Transverse colon (tissue), 4 donors: ENCODE data around the gene ABHD11.
"Not testable (repeated sequence)": the region's sequence is repeated elsewhere in the genome, so short reads cannot be mapped to it uniquely, and the experiment has no call there.

Experiments used
- POLR2A ChIP-seq: fragments of 450-650 bp; IDR thresholded peaks from one replicate; pipeline ENCODE4 v1.6.1; 2016; ENCODE audit warnings: antibody characterized with exemption, mild to moderate bottlenecking, moderate library complexity
- POLR2AphosphoS5 ChIP-seq, 3 donors: sonication (generic); formaldehyde crosslinking; IDR thresholded peaks; one replicate each; pipeline ENCODE4 v1.6.1; 2016; ENCODE audit warnings: antibody characterized with exemption in 3 of 3
- TF ChIP-seq, protein P1 (sequence below), 5 experiments: fragments of 200-600 bp in 3 of 5; fragments of 450-650 bp in 2 of 5; sonication (generic) in 3 of 5; IDR thresholded peaks; 1 replicate in 2 of 5; 2 replicates in 3 of 5; pipeline ENCODE4 v1.5.1; 2016 to 2017; ENCODE audit warnings: antibody characterized with exemption in 5 of 5, inconsistent platforms in 3 of 5, mild to moderate bottlenecking in 2 of 5, moderate library complexity in 1 of 5

- TF ChIP-seq POLR2A; POLR2AphosphoS5 (IDR thresholded peaks at IDR 0.05): not testable (repeated sequence)
- TF ChIP-seq, protein P1, sequence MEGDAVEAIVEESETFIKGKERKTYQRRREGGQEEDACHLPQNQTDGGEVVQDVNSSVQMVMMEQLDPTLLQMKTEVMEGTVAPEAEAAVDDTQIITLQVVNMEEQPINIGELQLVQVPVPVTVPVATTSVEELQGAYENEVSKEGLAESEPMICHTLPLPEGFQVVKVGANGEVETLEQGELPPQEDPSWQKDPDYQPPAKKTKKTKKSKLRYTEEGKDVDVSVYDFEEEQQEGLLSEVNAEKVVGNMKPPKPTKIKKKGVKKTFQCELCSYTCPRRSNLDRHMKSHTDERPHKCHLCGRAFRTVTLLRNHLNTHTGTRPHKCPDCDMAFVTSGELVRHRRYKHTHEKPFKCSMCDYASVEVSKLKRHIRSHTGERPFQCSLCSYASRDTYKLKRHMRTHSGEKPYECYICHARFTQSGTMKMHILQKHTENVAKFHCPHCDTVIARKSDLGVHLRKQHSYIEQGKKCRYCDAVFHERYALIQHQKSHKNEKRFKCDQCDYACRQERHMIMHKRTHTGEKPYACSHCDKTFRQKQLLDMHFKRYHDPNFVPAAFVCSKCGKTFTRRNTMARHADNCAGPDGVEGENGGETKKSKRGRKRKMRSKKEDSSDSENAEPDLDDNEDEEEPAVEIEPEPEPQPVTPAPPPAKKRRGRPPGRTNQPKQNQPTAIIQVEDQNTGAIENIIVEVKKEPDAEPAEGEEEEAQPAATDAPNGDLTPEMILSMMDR (IDR thresholded peaks at IDR 0.05): not testable (repeated sequence)
These were observed 18.2 kb downstream of the ABHD11 start for GRCh38 chr7:73720443-73720842.
